ENCODE results near the gene THRAP3.
A peak's percentile ranks its signal among the peaks of the same experiment; 100 is the strongest.

DNA sequence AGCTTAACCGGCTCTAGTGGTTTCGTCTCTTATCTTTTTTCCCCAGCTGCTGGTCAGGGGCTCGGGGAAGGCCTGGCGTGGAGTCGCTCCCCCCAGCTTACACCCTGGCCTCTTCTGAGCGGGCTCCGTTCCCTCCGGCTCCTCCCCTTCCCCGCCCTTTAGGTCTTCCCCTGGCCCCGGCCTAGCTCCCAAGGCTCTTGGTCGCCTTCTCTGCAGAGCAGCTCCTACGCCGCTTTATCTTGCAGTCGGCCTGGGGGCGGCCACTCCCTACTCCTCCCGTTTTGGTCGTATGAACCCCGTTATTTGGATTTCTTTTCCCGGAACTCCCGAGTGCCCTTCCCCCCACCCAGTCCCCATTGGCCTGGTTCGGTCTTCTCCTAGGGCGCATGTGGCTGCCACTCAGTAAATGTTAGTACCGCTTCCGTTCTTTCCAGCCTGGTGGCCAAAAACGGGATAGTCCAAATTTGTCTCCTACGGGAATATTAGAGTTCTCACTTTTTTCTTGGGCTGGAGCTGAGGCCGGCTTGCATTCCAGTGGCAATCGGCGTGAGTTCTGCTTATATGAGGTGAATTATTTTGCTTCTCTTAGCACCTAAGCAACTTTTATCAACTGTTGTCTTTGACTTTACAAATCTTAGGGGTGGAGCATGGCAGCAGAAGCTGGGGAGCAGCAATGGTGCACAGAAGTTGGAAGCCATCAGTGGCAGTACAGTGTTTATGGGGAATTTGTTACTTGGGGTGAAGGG lies 467 bp downstream of the THRAP3 start:
- TF ChIP-seq, protein P1, sequence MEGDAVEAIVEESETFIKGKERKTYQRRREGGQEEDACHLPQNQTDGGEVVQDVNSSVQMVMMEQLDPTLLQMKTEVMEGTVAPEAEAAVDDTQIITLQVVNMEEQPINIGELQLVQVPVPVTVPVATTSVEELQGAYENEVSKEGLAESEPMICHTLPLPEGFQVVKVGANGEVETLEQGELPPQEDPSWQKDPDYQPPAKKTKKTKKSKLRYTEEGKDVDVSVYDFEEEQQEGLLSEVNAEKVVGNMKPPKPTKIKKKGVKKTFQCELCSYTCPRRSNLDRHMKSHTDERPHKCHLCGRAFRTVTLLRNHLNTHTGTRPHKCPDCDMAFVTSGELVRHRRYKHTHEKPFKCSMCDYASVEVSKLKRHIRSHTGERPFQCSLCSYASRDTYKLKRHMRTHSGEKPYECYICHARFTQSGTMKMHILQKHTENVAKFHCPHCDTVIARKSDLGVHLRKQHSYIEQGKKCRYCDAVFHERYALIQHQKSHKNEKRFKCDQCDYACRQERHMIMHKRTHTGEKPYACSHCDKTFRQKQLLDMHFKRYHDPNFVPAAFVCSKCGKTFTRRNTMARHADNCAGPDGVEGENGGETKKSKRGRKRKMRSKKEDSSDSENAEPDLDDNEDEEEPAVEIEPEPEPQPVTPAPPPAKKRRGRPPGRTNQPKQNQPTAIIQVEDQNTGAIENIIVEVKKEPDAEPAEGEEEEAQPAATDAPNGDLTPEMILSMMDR (IDR thresholded peaks at IDR 0.05) = peak; percentile 26; the same call in 1 of the 2 replicates
- TF ChIP-seq ZFX (IDR thresholded peaks at IDR 0.05; ENCODE audit: borderline replicate concordance) = no peak

Data from 22Rv1 (cell line).